ENCODE measurements around the gene SLC18A2.

The SLC18A2 gene

GRCh38 chr10:117201826-117202225, 39.1 kb upstream of the SLC18A2 start:
- no peak overlapping the region for H3K9ac ChIP-seq (ENCODE audit: low read length)
- H3K9me2 ChIP-seq (ENCODE audit: low read depth, low read length) = no peaks in the 10 kb centered on the region
- no peaks in the 10 kb centered on the region for H3K79me2 ChIP-seq (ENCODE audit: insufficient read depth, low read length)
- no peak for TF ChIP-seq EZH2 (IDR thresholded peaks at IDR 0.05; ENCODE audit: borderline replicate concordance, low read length)
- no peak for TF ChIP-seq CTCF (IDR thresholded peaks at IDR 0.05; ENCODE audit: low read length)
- H3K27me3 ChIP-seq (ENCODE audit: insufficient read depth, low read length) = no peaks in the 10 kb centered on the region; the same call in 1 of the 2 replicates
- H2AFZ ChIP-seq (ENCODE audit: low read length) = no peak overlapping the region
- no peaks in the 10 kb centered on the region for H3K9me3 ChIP-seq (ENCODE audit: low read length)
- no peaks in the 10 kb centered on the region for H3K36me3 ChIP-seq (ENCODE audit: insufficient read depth, low read length)
- no peak overlapping the region for H3K27ac ChIP-seq (ENCODE audit: low read depth, low read length, poor library complexity, severe bottlenecking)
- no peak overlapping the region for H3K4me3 ChIP-seq (ENCODE audit: low read depth, low read length, poor library complexity, severe bottlenecking)
- H3K4me2 ChIP-seq (ENCODE audit: low read length) = no peak overlapping the region
- no peaks in the 10 kb centered on the region for H3F3A ChIP-seq (ENCODE audit: insufficient read depth, low read length)
- H3K4me1 ChIP-seq (ENCODE audit: insufficient read depth, low read length, severe bottlenecking) = no peaks in the 10 kb centered on the region
- no peaks in the 10 kb centered on the region for H4K20me1 ChIP-seq (ENCODE audit: insufficient read depth, low read length)

GRCh38 chr10:117204316-117204715, 36.6 kb upstream of the SLC18A2 start:
- TF ChIP-seq CTCF (IDR thresholded peaks at IDR 0.05; ENCODE audit: low read length) (no peak), EZH2 (IDR thresholded peaks at IDR 0.05; ENCODE audit: borderline replicate concordance, low read length) (no peak)
- H3K9ac ChIP-seq (ENCODE audit: low read length) = no peak overlapping the region

GRCh38 chr10:117212176-117212575, 28.7 kb upstream of the SLC18A2 start:
- no peaks in the 10 kb centered on the region for H3K79me2 ChIP-seq (ENCODE audit: insufficient read depth, low read length)
- H2AFZ ChIP-seq (ENCODE audit: low read length) = no peak overlapping the region
- peaks cover 10% of the 10 kb centered on the region for H3K4me1 ChIP-seq (ENCODE audit: insufficient read depth, low read length, severe bottlenecking)
- H3F3A ChIP-seq (ENCODE audit: insufficient read depth, low read length) = no peaks in the 10 kb centered on the region
- 0 out of 2 replicates have a peak, but pooled peaks cover 3% of the 10 kb centered on the region for H3K9me3 ChIP-seq (ENCODE audit: low read length)
- no peaks in the 10 kb centered on the region for H3K36me3 ChIP-seq (ENCODE audit: insufficient read depth, low read length)
- H4K20me1 ChIP-seq (ENCODE audit: insufficient read depth, low read length) = no peaks in the 10 kb centered on the region
- H3K4me3 ChIP-seq (ENCODE audit: low read depth, low read length, poor library complexity, severe bottlenecking) = no peak overlapping the region
- H3K9me2 ChIP-seq (ENCODE audit: low read depth, low read length) = no peaks in the 10 kb centered on the region
- TF ChIP-seq EZH2 (IDR thresholded peaks at IDR 0.05; ENCODE audit: borderline replicate concordance, low read length) = no peak
- no peak for TF ChIP-seq CTCF (IDR thresholded peaks at IDR 0.05; ENCODE audit: low read length)
- no peak overlapping the region for H3K27ac ChIP-seq (ENCODE audit: low read depth, low read length, poor library complexity, severe bottlenecking)
- H3K27me3 ChIP-seq (ENCODE audit: insufficient read depth, low read length) = peaks cover 6% of the 10 kb centered on the region; the same call in 1 of the 2 replicates
- H3K4me2 ChIP-seq (ENCODE audit: low read length) = no peak overlapping the region
- no peak overlapping the region for H3K9ac ChIP-seq (ENCODE audit: low read length)

More at GRCh38 chr10:117204316-117204715, 36.6 kb upstream of the SLC18A2 start:
- no peak overlapping the region for H2AFZ ChIP-seq (ENCODE audit: low read length)
- no peaks in the 10 kb centered on the region for H3K9me3 ChIP-seq (ENCODE audit: low read length)
- H3K36me3 ChIP-seq (ENCODE audit: insufficient read depth, low read length) = no peaks in the 10 kb centered on the region
- no peak overlapping the region for H3K4me2 ChIP-seq (ENCODE audit: low read length)
- H3K27ac ChIP-seq (ENCODE audit: low read depth, low read length, poor library complexity, severe bottlenecking) = no peak overlapping the region
- no peaks in the 10 kb centered on the region for H3K9me2 ChIP-seq (ENCODE audit: low read depth, low read length)
- H3K4me3 ChIP-seq (ENCODE audit: low read depth, low read length, poor library complexity, severe bottlenecking) = no peak overlapping the region
- H3K4me1 ChIP-seq (ENCODE audit: insufficient read depth, low read length, severe bottlenecking) = no peaks in the 10 kb centered on the region
- H3K79me2 ChIP-seq (ENCODE audit: insufficient read depth, low read length) = no peaks in the 10 kb centered on the region
- H3K27me3 ChIP-seq (ENCODE audit: insufficient read depth, low read length) = peaks cover 6% of the 10 kb centered on the region; the same call in 1 of the 2 replicates
- no peaks in the 10 kb centered on the region for H4K20me1 ChIP-seq (ENCODE audit: insufficient read depth, low read length)
- H3F3A ChIP-seq (ENCODE audit: insufficient read depth, low read length) = no peaks in the 10 kb centered on the region

Data from OCI-LY1 (cell line).